AG04449 (cell line): Measurements from ENCODE around the gene IL10RB.

Experiments
- CTCF ChIA-PET: fragments of 350-600 bp; formaldehyde crosslinking; extraction: SDS; loops from one replicate; lab custom pipeline; 2021; ENCODE audit warnings: antibody characterized with exemption; lab: Yijun Ruan, JAX
- POLR2A ChIA-PET: fragments of 400-600, 350-600 bp; formaldehyde crosslinking; extraction: SDS; loops from one replicate; lab custom pipeline; 2020; ENCODE audit warnings: antibody characterized with exemption, inconsistent platforms; lab: Yijun Ruan, JAX
- DNase-seq: peaks from one replicate; pipeline ENCODE4 v3.0.0-alpha.2; 2010; ENCODE audit warnings: low read depth, low spot score
- H3K4me3 ChIP-seq: 2 replicates; pipeline ENCODE4 v1.5.1; 2011; ENCODE audit warnings: low read depth, mild to moderate bottlenecking, control low read depth, low read length
- CTCF ChIP-seq: IDR thresholded peaks from one replicate; pipeline ENCODE4 v1.5.1; 2011; ENCODE audit warnings: mild to moderate bottlenecking, moderate library complexity, low read length, control low read depth, inconsistent platforms; ENCODE audit not compliant: insufficient read depth; ENCODE audit errors: missing control alignments

IL10RB gene

GRCh38 chr21:33325222-33326067 is 59.3 kb downstream of the IL10RB start:
- H3K4me3 ChIP-seq = peak overlapping the region; percentile 100
- CTCF ChIA-PET = interaction anchor here (0.7 to 1.7 kb wide), 6 partner anchors 34 to 128 kb away, joined by 3 to 15 read pairs (median 4); no protein-coding TSS in a partner anchor
- TF ChIP-seq CTCF = no peak
- POLR2A ChIA-PET = interaction anchor here (0.6 to 1.3 kb wide), 6 partner anchors 9 to 263 kb away, joined by 3 to 8 read pairs (median 3); partner anchors contain the start of genes DONSON, IL10RB and TMEM50B
- no peak for DNase-seq

GRCh38 chr21:33327326-33327725 is 61.2 kb downstream of the IL10RB start:
- H3K4me3 ChIP-seq = no peak overlapping the region
- TF ChIP-seq CTCF = no peak
- no peak for DNase-seq
- ChIA-PET CTCF (interaction anchor here (0.9 to 1.7 kb wide), 4 partner anchors 12 to 131 kb away, joined by 3 to 6 read pairs (median 4); no protein-coding TSS in a partner anchor), POLR2A (no interaction called here)

GRCh38 chr21:33327792-33328433 is 61.7 kb downstream of the IL10RB start:
- POLR2A ChIA-PET = no interaction called here

GRCh38 chr21:33330726-33331125 is 64.6 kb downstream of the IL10RB start:
- TF ChIP-seq CTCF = no peak
- no peak overlapping the region for H3K4me3 ChIP-seq
- CTCF ChIA-PET = interaction anchor here (1.2 to 2.7 kb wide), 3 partner anchors 16 to 31 kb away, joined by 3 to 16 read pairs (median 6); no protein-coding TSS in a partner anchor
- no peak for DNase-seq
- POLR2A ChIA-PET = no interaction called here

More at GRCh38 chr21:33327792-33328433, 61.7 kb downstream of the IL10RB start:
- H3K4me3 ChIP-seq = no peak overlapping the region
- no peak for TF ChIP-seq CTCF
- CTCF ChIA-PET = interaction anchor here (0.9 to 1.7 kb wide), 4 partner anchors 11 to 132 kb away, joined by 3 to 6 read pairs (median 4); no protein-coding TSS in a partner anchor
- no peak for DNase-seq

- POLR2A ChIA-PET = no interaction called here
- no peak for TF ChIP-seq CTCF
- no peak overlapping the region for H3K4me3 ChIP-seq
- CTCF ChIA-PET = interaction anchor here (1.0 to 1.9 kb wide), 4 partner anchors 14 to 135 kb away, joined by 3 to 6 read pairs (median 3); no protein-coding TSS in a partner anchor
- DNase-seq = no peak
Measured at GRCh38 chr21:33332143-33332542, 66.0 kb downstream of the IL10RB start.
